ENCODE results near the gene TNKS1BP1. TPM values are rescaled to one million over a fixed set of nuclear protein-coding genes. Genes with fewer than 3 reads are reported as not detected.
"Not testable (repeated sequence)": the region's sequence is repeated elsewhere in the genome, so short reads cannot be mapped to it uniquely, and the experiment has no call there.

TNKS1BP1 gene, protein sequence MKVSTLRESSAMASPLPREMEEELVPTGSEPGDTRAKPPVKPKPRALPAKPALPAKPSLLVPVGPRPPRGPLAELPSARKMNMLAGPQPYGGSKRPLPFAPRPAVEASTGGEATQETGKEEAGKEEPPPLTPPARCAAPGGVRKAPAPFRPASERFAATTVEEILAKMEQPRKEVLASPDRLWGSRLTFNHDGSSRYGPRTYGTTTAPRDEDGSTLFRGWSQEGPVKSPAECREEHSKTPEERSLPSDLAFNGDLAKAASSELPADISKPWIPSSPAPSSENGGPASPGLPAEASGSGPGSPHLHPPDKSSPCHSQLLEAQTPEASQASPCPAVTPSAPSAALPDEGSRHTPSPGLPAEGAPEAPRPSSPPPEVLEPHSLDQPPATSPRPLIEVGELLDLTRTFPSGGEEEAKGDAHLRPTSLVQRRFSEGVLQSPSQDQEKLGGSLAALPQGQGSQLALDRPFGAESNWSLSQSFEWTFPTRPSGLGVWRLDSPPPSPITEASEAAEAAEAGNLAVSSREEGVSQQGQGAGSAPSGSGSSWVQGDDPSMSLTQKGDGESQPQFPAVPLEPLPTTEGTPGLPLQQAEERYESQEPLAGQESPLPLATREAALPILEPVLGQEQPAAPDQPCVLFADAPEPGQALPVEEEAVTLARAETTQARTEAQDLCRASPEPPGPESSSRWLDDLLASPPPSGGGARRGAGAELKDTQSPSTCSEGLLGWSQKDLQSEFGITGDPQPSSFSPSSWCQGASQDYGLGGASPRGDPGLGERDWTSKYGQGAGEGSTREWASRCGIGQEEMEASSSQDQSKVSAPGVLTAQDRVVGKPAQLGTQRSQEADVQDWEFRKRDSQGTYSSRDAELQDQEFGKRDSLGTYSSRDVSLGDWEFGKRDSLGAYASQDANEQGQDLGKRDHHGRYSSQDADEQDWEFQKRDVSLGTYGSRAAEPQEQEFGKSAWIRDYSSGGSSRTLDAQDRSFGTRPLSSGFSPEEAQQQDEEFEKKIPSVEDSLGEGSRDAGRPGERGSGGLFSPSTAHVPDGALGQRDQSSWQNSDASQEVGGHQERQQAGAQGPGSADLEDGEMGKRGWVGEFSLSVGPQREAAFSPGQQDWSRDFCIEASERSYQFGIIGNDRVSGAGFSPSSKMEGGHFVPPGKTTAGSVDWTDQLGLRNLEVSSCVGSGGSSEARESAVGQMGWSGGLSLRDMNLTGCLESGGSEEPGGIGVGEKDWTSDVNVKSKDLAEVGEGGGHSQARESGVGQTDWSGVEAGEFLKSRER (N-terminal part only)
- 1 to 10 TPM; 4.4 to 5.8 TPM for total RNA-seq

DNA sequence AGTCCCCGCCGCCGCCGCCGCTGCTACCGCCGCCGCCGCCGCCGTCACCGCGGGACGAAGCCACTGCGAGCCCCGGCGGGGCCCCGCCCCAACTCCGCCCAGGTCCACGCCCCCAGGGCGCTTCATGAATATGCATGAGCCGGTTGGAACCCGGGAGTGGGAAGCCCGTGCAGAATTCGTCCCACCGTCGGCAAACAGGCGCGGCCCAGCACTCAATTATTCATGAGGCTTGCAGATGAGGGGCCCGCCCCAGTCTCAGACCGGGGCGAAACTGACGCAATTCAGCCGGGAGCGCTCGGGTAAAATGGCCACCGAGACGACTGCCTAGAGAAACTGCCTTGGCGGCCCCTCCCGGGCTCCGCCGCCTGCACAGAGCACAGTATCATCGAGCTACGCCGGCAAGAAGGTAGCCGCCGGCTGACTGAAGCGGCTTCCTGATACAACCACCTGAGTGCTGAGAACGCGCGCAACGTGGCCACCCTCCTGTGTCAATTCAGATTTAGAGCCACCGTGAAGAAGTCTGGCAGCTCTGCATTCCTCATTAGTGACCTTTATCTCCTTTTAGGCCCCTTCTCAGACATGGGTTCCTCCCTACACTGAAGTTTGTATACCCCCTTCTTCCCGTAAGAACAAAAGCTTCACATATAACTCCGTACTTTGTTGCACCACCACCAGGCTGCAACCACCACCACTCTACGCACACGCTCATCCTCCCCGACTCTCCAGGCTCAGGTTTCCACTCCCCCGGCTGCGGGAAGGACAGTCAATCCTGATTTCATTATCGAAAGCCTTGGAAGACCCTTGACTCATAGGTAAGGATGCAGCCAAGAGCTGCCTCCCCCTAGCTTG, at the start of gene TNKS1BP1:
TNKS1BP1 (minus strand) TSS at position 67 of the 849 bp plus-strand sequence. CDS start 3,067 bp downstream, outside the sequence.
- peaks cover 29% of the 10 kb centered on the region for H3K4me1 Mint-ChIP-seq
- CTCF ChIA-PET = interaction anchor here (0.8 to 4.3 kb wide), 10 partner anchors 9 to 341 kb away, joined by 3 to 22 read pairs (median 4); partner anchors contain the start of genes SSRP1 and UBE2L6
- peaks cover 35% of the 10 kb centered on the region for H3K36me3 Mint-ChIP-seq
- no peaks in the 10 kb centered on the region for H3K27me3 Mint-ChIP-seq
- ATAC-seq (peak; percentile 91), DNase-seq (peak; percentile 92)
- no peaks in the 10 kb centered on the region for H3K9me3 Mint-ChIP-seq (ENCODE audit: low read depth)
- peak within 1 kb of the TSS; percentile 87 for H3K4me3 Mint-ChIP-seq
- peak within 1 kb of the TSS; percentile 96 for H3K27ac Mint-ChIP-seq

- H3K36me3 Mint-ChIP-seq = no peaks in the 10 kb centered on the region
- no peaks in the 10 kb centered on the region for H3K27me3 Mint-ChIP-seq
- no peak overlapping the region for H3K4me3 Mint-ChIP-seq
- DNase-seq = no peak
- H3K27ac Mint-ChIP-seq = no peak overlapping the region
- no peaks in the 10 kb centered on the region for H3K4me1 Mint-ChIP-seq
- CTCF ChIA-PET = interaction anchor here (0.7 kb wide), 1 partner anchor 84 kb away, joined by 3 read pairs; no protein-coding TSS in a partner anchor
- ATAC-seq = no peak
- H3K9me3 Mint-ChIP-seq (ENCODE audit: low read depth) = no peaks in the 10 kb centered on the region
Measured at GRCh38 chr11:57373146-57373545, 48.4 kb upstream of the TNKS1BP1 start.

GRCh38 chr11:57370941-57371340, 46.2 kb upstream of the TNKS1BP1 start:
- Mint-ChIP-seq H3K27ac (no peak overlapping the region), H3K27me3 (no peaks in the 10 kb centered on the region), H3K36me3 (no peaks in the 10 kb centered on the region), H3K4me3 (no peak overlapping the region), H3K9me3 (ENCODE audit: low read depth) (no peaks in the 10 kb centered on the region), H3K4me1 (no peaks in the 10 kb centered on the region)
- DNase-seq = no peak
- ATAC-seq = no peak
- CTCF ChIA-PET = no interaction called here

GRCh38 chr11:57370251-57370650, 45.5 kb upstream of the TNKS1BP1 start:
- no peak for DNase-seq
- no peak for ATAC-seq
- no peaks in the 10 kb centered on the region for H3K4me1 Mint-ChIP-seq
- no peaks in the 10 kb centered on the region for H3K9me3 Mint-ChIP-seq (ENCODE audit: low read depth)
- H3K27me3 Mint-ChIP-seq = no peaks in the 10 kb centered on the region
- CTCF ChIA-PET = no interaction called here
- H3K36me3 Mint-ChIP-seq = no peaks in the 10 kb centered on the region
- no peak overlapping the region for H3K27ac Mint-ChIP-seq
- H3K4me3 Mint-ChIP-seq = no peak overlapping the region

DNA sequence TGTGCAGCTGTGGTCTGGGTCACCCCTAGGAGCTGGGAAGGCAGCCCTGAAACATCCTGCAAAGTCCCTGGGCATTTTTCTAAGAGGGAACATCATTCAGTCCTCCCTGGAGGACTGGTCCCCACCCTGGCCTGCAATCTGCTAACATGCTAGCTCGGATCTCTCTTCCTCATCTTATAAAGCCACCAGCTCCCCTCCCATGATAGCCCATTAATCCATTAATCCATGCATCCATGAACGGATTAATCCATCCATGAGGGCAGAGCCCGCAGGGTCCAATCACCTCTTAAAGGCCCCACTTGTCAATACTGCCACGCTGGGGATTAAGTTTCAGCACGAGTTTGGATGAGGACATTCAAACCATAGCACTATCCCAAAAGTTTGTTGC, 44.1 kb upstream of the TNKS1BP1 start:
- H3K4me3 Mint-ChIP-seq = no peak overlapping the region
- no peaks in the 10 kb centered on the region for H3K9me3 Mint-ChIP-seq (ENCODE audit: low read depth)
- DNase-seq = no peak
- H3K27me3 Mint-ChIP-seq = no peaks in the 10 kb centered on the region
- no peaks in the 10 kb centered on the region for H3K4me1 Mint-ChIP-seq
- CTCF ChIA-PET = no interaction called here
- ATAC-seq = no peak
- no peak overlapping the region for H3K27ac Mint-ChIP-seq
- H3K36me3 Mint-ChIP-seq = no peaks in the 10 kb centered on the region

- H3K9me3 Mint-ChIP-seq (ENCODE audit: low read depth) = no peaks in the 10 kb centered on the region
- no peak overlapping the region for H3K4me3 Mint-ChIP-seq
- H3K27ac Mint-ChIP-seq = no peak overlapping the region
- no peaks in the 10 kb centered on the region for H3K27me3 Mint-ChIP-seq
- CTCF ChIA-PET = no interaction called here
- ATAC-seq (no peak), DNase-seq (no peak)
- H3K4me1 Mint-ChIP-seq = no peaks in the 10 kb centered on the region
- H3K36me3 Mint-ChIP-seq = no peaks in the 10 kb centered on the region
Measured at GRCh38 chr11:57368106-57368844, 43.5 kb upstream of the TNKS1BP1 start.

GRCh38 chr11:57364851-57365660, 40.3 kb upstream of the TNKS1BP1 start:
- Mint-ChIP-seq H3K27ac (no peak overlapping the region), H3K9me3 (ENCODE audit: low read depth) (no peaks in the 10 kb centered on the region), H3K4me3 (no peak overlapping the region), H3K27me3 (peaks cover 2% of the 10 kb centered on the region), H3K4me1 (no peaks in the 10 kb centered on the region), H3K36me3 (no peaks in the 10 kb centered on the region)
- ATAC-seq (no peak), DNase-seq (no peak)
- CTCF ChIA-PET = interaction anchor here (0.8 to 0.9 kb wide), 2 partner anchors 19 to 94 kb away, joined by 3 read pairs; no protein-coding TSS in a partner anchor

GRCh38 chr11:57363131-57364080, 38.7 kb upstream of the TNKS1BP1 start:
- Mint-ChIP-seq H3K4me3 (no peak overlapping the region), H3K4me1 (no peaks in the 10 kb centered on the region), H3K36me3 (no peaks in the 10 kb centered on the region), H3K27me3 (peaks cover 4% of the 10 kb centered on the region), H3K27ac (no peak overlapping the region), H3K9me3 (ENCODE audit: low read depth) (no peaks in the 10 kb centered on the region)
- DNase-seq (no peak), ATAC-seq (no peak)
- CTCF ChIA-PET = interaction anchor here (1.2 to 4.0 kb wide), 2 partner anchors 95 to 164 kb away, joined by 5 to 15 read pairs; no protein-coding TSS in a partner anchor

- Mint-ChIP-seq H3K4me3 (no peak overlapping the region), H3K36me3 (no peaks in the 10 kb centered on the region)
- CTCF ChIA-PET = interaction anchor here (0.6 to 4.0 kb wide), 3 partner anchors 96 to 166 kb away, joined by 3 to 15 read pairs (median 5); no protein-coding TSS in a partner anchor
Measured at GRCh38 chr11:57361926-57362325, 37.2 kb upstream of the TNKS1BP1 start.

GRCh38 chr11:57361420-57361819, 36.7 kb upstream of the TNKS1BP1 start:
- CTCF ChIA-PET = interaction anchor here (0.6 to 4.0 kb wide), 3 partner anchors 16 to 118 kb away, joined by 3 to 15 read pairs (median 7); no protein-coding TSS in a partner anchor
- not testable (repeated sequence) for H3K4me1 Mint-ChIP-seq; ATAC-seq; H3K27ac Mint-ChIP-seq; DNase-seq; H3K36me3 Mint-ChIP-seq; H3K27me3 Mint-ChIP-seq; H3K9me3 Mint-ChIP-seq (ENCODE audit: low read depth); H3K4me3 Mint-ChIP-seq

More at GRCh38 chr11:57361926-57362325, 37.2 kb upstream of the TNKS1BP1 start:
- DNase-seq = no peak
- H3K27me3 Mint-ChIP-seq = peaks cover 4% of the 10 kb centered on the region
- ATAC-seq = no peak
- H3K9me3 Mint-ChIP-seq (ENCODE audit: low read depth) = no peaks in the 10 kb centered on the region
- no peaks in the 10 kb centered on the region for H3K4me1 Mint-ChIP-seq
- no peak overlapping the region for H3K27ac Mint-ChIP-seq
